Hepatocyte (in vitro differentiated cells): ENCODE results near the gene WDR59. TPM values are rescaled to one million over a fixed set of nuclear protein-coding genes. Genes with fewer than 3 reads are reported as not detected.
"Not testable (repeated sequence)": the region's sequence is repeated elsewhere in the genome, so short reads cannot be mapped to it uniquely, and the experiment has no call there.

Experiments used
- DNase-seq: peaks from one replicate; pipeline ENCODE4 v3.0.0-alpha.2; 2016; ENCODE audit warnings: low spot score
- H2AFZ ChIP-seq: fragments of 200-600 bp; sonication (generic); 2 replicates; pipeline ENCODE4 v1.6.0; 2016; ENCODE audit warnings: antibody characterized with exemption, mild to moderate bottlenecking
- H3K27ac ChIP-seq: fragments of 200-600 bp; sonication (generic); 2 replicates; pipeline ENCODE4 v1.5.1; 2016; ENCODE audit warnings: mild to moderate bottlenecking
- H3K27me3 ChIP-seq: fragments of 200-600 bp; sonication (generic); 2 replicates; pipeline ENCODE4 v1.6.1; 2016
- H3K36me3 ChIP-seq: fragments of 200-600 bp; sonication (generic); replicated peaks from 2 replicates; pipeline ENCODE4 v1.5.1; 2016; ENCODE audit warnings: low read depth; ENCODE audit not compliant: insufficient read depth
- H3K4me1 ChIP-seq: fragments of 200-600 bp; sonication (generic); 2 replicates; pipeline ENCODE4 v1.5.1; 2016; ENCODE audit warnings: mild to moderate bottlenecking, moderate library complexity; ENCODE audit not compliant: insufficient read depth
- H3K4me2 ChIP-seq: fragments of 200-600 bp; sonication (generic); 2 replicates; pipeline ENCODE4 v1.6.0; 2016
- H3K4me3 ChIP-seq: fragments of 200-600 bp; sonication (generic); 2 replicates; pipeline ENCODE4 v1.5.1; 2016; ENCODE audit warnings: mild to moderate bottlenecking
- H3K79me2 ChIP-seq: fragments of 200-600 bp; sonication (generic); 2 replicates; pipeline ENCODE4 v1.6.0; 2017; ENCODE audit warnings: mild to moderate bottlenecking
- H3K9me2 ChIP-seq: fragments of 200-600 bp; sonication (generic); replicated peaks from 2 replicates; pipeline ENCODE4 v1.6.0; 2017; ENCODE audit warnings: mild to moderate bottlenecking; ENCODE audit not compliant: insufficient read depth
- H3K9me3 ChIP-seq: fragments of 200-600 bp; sonication (generic); 2 replicates; pipeline ENCODE4 v1.5.1; 2016; ENCODE audit warnings: low read depth, mild to moderate bottlenecking
- H4K20me1 ChIP-seq: fragments of 200-600 bp; sonication (generic); 2 replicates; pipeline ENCODE4 v1.6.0; 2016; ENCODE audit warnings: mild to moderate bottlenecking; ENCODE audit not compliant: insufficient read depth, poor library complexity, severe bottlenecking
- EZH2 ChIP-seq: fragments of 200-600 bp; sonication (generic); IDR thresholded peaks from 2 replicates; pipeline ENCODE4 v1.6.1; 2016; ENCODE audit warnings: antibody characterized with exemption, mild to moderate bottlenecking, borderline replicate concordance
- EZH2phosphoT487 ChIP-seq: fragments of 200-600 bp; sonication (generic); IDR thresholded peaks from one replicate; pipeline ENCODE4 v1.6.1; 2018; ENCODE audit warnings: antibody characterized with exemption, mild to moderate bottlenecking, low read depth, moderate library complexity; ENCODE audit not compliant: unreplicated experiment, severe bottlenecking
- WGBS: methylation state at CpG from one replicate; pipeline ENCODE4 v1.1.6; 2016; ENCODE audit warnings: low lambda C conversion rate; ENCODE audit errors: missing lambda C conversion rate; 5-methylcytosine and 5-hydroxymethylcytosine counted together
- polyA plus RNA-seq: library from polyadenylated mRNA; unstranded; fragments of >200 nt; fragmentation: Nextera tagmentation; extraction: Ambion mirVana; gene quantifications from 2 replicates; pipeline ENCODE4 v1.2.1, GENCODE V29; 2016
- total RNA-seq: library from RNA; depleted of rRNA; stranded (reverse); fragments of >200 nt; gene quantifications from 2 replicates; pipeline ENCODE4 v1.2.3, GENCODE V29; 2014
- TF ChIP-seq, protein P1 (sequence below): fragments of 200-600 bp; sonication (generic); IDR thresholded peaks from 2 replicates; pipeline ENCODE4 v1.5.1; 2016; ENCODE audit warnings: antibody characterized with exemption, mild to moderate bottlenecking; ENCODE audit not compliant: poor library complexity

Gene WDR59
- total and polyA plus RNA-seq, 2 experiments from 2014 or later = 32.8 to 35.7 TPM

DNA sequence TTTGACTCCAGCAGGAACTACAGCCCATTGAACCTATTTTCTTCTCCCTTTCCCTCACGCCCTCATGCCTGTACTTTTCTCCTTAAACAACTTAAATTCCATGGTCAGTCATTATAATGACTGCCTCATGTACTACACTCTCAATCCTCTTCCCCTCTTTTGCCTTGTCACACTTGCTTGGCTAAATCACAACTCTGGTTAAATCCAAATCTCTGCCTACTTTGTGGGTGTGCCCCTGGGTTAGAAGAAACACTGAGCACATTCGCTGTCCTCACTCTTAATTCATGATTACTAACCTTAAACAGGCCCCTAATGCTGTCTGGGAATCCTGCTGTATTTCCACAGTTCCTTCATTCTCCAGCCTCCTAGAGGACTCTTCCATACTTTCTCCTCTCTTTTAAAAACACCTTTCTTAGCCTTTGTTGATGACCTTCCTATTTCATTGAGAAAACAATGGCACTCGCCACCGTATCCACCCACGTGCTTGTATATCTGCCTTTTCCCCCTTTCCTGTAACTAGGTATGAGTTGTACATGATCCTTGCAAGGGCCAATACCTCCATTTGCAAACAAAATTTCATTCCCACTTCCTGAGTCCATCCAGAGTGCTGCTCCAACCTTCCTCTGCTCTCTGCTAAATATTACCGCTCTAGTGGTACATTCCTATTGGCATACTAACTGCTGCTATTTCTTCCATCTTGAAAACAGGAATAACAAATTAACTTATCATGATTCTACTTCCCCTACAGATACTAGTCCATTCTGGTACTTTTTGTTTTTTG lies 42.8 kb upstream of the WDR59 start:
- H3K9me2 ChIP-seq = no peaks in the 10 kb centered on the region
- 76% methylated on average over 6 of the region's 6 CpGs for WGBS
- H3K36me3 ChIP-seq = no peaks in the 10 kb centered on the region
- H3K4me2 ChIP-seq = no peak overlapping the region
- peaks cover 11% of the 10 kb centered on the region for H4K20me1 ChIP-seq
- H3K79me2 ChIP-seq = peaks cover 92% of the 10 kb centered on the region
- H3K9me3 ChIP-seq = no peaks in the 10 kb centered on the region
- no peak overlapping the region for H3K27ac ChIP-seq
- peaks cover 5% of the 10 kb centered on the region for H3K4me1 ChIP-seq
- no peak for TF ChIP-seq EZH2phosphoT487
- TF ChIP-seq EZH2 = no peak
- TF ChIP-seq, protein P1, sequence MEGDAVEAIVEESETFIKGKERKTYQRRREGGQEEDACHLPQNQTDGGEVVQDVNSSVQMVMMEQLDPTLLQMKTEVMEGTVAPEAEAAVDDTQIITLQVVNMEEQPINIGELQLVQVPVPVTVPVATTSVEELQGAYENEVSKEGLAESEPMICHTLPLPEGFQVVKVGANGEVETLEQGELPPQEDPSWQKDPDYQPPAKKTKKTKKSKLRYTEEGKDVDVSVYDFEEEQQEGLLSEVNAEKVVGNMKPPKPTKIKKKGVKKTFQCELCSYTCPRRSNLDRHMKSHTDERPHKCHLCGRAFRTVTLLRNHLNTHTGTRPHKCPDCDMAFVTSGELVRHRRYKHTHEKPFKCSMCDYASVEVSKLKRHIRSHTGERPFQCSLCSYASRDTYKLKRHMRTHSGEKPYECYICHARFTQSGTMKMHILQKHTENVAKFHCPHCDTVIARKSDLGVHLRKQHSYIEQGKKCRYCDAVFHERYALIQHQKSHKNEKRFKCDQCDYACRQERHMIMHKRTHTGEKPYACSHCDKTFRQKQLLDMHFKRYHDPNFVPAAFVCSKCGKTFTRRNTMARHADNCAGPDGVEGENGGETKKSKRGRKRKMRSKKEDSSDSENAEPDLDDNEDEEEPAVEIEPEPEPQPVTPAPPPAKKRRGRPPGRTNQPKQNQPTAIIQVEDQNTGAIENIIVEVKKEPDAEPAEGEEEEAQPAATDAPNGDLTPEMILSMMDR = no peak
- no peaks in the 10 kb centered on the region for H3K27me3 ChIP-seq
- no peak for DNase-seq
- no peak overlapping the region for H2AFZ ChIP-seq
- H3K4me3 ChIP-seq = no peak overlapping the region

DNA sequence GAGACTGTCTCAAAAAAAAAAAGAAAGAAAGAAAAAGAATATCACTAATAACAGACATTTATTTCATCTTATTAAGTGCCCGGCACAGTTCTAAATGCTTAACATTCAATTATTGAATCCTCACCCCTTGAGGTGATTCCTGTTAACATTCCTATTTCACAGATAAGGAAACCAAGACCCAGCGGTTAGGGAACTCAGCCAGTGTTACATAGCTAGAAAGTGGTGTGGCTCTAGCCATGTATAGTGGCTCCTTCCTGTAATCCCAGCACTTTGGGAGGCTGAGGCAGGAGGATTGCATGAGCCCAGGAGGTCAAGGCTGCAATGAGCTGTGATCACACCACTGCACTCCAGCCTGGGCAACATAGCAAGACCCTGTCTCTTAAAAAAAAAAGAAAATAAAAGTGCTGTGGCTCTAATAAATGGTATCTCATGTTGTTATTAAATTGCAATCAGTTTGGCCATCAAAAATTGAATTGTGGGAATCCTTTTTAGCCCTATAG lies 42.0 kb upstream of the WDR59 start:
- H3K4me3 ChIP-seq = no peak overlapping the region
- DNase-seq = no peak
- H3K79me2 ChIP-seq = peaks cover 92% of the 10 kb centered on the region
- TF ChIP-seq EZH2 (no peak), EZH2phosphoT487 (no peak)
- TF ChIP-seq, protein P1 = no peak
- no peaks in the 10 kb centered on the region for H3K9me2 ChIP-seq
- peaks cover under 1% of the 10 kb centered on the region for H3K9me3 ChIP-seq
- no peaks in the 10 kb centered on the region for H3K36me3 ChIP-seq
- H2AFZ ChIP-seq = no peak overlapping the region
- no peak overlapping the region for H3K4me2 ChIP-seq
- no peaks in the 10 kb centered on the region for H3K27me3 ChIP-seq
- H3K27ac ChIP-seq = peak overlapping the region; percentile 80
- peaks cover 11% of the 10 kb centered on the region for H4K20me1 ChIP-seq
- 98% methylated on average over 2 of the region's 2 CpGs for WGBS
- H3K4me1 ChIP-seq = peaks cover 5% of the 10 kb centered on the region

DNA sequence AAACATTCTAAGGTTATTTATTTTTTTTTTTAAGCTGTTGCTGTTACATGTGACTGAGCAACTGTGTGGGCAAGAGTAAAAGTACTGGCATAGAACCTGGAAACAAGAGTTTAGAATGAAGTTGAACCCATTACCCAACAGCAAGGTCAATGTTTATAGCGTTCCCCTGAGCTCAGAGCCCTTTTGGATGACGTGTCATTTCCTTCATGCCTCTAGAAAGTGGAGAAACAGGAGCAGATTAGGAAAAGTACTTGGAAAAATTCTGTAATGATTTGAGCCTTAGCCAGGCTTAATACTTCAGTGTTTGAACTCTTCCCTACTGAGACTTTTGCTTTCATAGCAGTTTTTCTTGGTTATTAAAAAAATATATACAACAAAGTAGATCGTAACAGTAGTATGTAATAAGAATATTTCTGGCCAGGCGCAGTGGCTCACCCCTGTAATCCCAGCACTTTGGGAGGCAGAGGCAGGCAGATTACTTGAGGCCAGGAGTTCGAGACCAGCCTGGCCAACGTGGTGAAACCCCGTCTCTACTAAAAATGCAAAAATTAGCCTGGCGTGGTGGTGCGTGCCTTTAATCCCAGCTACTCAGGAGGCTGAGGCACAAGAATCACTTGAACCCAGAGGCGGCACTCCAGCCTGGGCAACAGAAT lies 41.4 kb upstream of the WDR59 start:
- peaks cover 11% of the 10 kb centered on the region for H4K20me1 ChIP-seq
- H3K27ac ChIP-seq = peak overlapping the region; percentile 80
- H3K4me3 ChIP-seq, H3K27me3 ChIP-seq, H3K4me2 ChIP-seq, H3K9me2 ChIP-seq, H3K9me3 ChIP-seq, H3K4me1 ChIP-seq, H3K36me3 ChIP-seq, H2AFZ ChIP-seq: not testable (repeated sequence)
- peaks cover 92% of the 10 kb centered on the region for H3K79me2 ChIP-seq
- WGBS = 81% methylated on average over 10 of the region's 10 CpGs
- DNase-seq = peak; percentile 66

DNA sequence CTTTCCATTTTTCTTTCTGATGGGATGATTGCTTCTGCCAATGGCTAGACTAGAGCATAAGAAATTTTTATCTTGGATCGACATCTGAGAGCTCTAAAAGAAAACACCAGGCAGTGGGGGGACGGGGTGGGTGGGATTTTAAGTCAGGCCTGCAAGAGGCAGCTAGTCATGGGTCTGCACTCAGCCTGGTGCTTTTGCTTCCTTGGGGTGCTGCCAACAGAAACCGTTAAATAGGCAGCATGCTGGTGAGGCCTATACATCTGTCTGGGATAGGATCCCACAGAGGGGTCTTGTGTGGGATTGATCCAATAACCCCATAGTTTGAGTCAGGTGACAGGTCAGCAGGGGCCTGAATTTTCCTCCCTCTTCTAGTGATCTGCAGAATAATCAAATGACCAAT lies 40.8 kb upstream of the WDR59 start:
- Histone ChIP-seq H3K27ac (peak overlapping the region; percentile 50), H3K4me1 (peaks cover 5% of the 10 kb centered on the region), H3K36me3 (no peaks in the 10 kb centered on the region), H3K9me2 (no peaks in the 10 kb centered on the region), H3K4me2 (no peak overlapping the region), H3K9me3 (peaks cover 12% of the 10 kb centered on the region), H4K20me1 (peaks cover 11% of the 10 kb centered on the region), H3K27me3 (no peaks in the 10 kb centered on the region), H2AFZ (no peak overlapping the region), H3K4me3 (no peak overlapping the region), H3K79me2 (peaks cover 93% of the 10 kb centered on the region)
- WGBS = 62% methylated on average over 2 of the region's 3 CpGs
- TF ChIP-seq, protein P1 = no peak
- TF ChIP-seq EZH2 (no peak), EZH2phosphoT487 (no peak)
- no peak for DNase-seq
